GM18511 (cell line): ENCODE results near the gene YIF1A.
"Not testable (repeated sequence)": the region's sequence is repeated elsewhere in the genome, so short reads cannot be mapped to it uniquely, and the experiment has no call there.

Source experiments
- ATAC-seq: cut with Tn5 transposase; IDR thresholded peaks from one replicate; pipeline ENCODE4 v1.9.1; 2021; ENCODE audit warnings: mild to moderate bottlenecking, moderate library complexity; ENCODE audit not compliant: unreplicated experiment

Gene YIF1A

DNA sequence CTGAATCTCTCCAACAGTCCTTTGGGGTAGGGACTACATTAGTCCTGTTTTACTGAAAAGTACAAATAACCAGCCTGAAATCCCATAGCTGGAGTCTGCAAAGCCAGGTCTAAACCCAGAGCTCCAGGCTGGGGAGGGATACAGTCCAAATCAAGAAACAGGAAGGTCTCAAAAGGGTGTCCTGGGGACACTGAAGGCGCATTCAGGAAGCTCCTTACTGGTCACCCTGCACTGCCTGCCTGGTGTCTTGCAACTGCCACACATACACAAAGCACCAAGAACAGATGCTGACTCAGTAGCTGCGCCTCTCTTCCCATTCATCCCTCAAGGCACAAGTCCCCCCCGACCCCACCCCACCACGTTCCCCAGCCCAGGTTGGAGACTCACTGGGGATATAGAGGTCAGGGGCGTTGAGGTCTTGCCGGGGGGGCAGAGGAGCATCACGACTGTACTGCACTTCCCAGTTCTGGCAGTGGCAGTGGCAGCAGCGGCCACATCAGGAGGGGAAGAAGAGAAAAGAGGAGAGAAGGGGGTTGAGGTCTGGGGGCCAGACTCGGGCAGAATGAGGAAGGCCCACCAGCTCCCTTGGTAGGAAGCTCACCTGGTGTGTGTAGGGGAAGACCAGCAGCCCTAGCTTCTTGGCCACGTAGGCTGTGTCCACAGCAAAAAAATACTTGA is 1.6 kb downstream of the YIF1A start:
- no peak for ATAC-seq

DNA sequence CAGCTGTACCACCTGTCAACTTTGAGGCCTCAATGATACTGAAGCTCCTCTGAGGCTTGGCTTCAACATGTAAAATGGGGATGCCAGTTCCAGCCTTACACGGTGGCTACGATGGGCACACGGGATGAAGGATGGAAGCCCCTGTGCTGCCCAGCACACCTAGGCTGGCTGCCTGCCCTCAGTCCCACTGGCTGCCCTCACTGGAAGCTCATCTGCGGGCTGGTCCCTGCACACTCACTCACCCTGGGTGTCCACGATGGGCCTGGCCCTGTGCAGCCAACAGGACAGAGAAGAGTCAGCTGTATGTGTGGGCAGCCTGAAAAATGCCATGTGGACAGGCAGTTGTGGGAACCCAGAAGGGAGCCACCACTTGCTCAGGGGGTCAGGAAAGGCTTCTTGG is 2.2 kb downstream of the YIF1A start:
- no peak for ATAC-seq

DNA sequence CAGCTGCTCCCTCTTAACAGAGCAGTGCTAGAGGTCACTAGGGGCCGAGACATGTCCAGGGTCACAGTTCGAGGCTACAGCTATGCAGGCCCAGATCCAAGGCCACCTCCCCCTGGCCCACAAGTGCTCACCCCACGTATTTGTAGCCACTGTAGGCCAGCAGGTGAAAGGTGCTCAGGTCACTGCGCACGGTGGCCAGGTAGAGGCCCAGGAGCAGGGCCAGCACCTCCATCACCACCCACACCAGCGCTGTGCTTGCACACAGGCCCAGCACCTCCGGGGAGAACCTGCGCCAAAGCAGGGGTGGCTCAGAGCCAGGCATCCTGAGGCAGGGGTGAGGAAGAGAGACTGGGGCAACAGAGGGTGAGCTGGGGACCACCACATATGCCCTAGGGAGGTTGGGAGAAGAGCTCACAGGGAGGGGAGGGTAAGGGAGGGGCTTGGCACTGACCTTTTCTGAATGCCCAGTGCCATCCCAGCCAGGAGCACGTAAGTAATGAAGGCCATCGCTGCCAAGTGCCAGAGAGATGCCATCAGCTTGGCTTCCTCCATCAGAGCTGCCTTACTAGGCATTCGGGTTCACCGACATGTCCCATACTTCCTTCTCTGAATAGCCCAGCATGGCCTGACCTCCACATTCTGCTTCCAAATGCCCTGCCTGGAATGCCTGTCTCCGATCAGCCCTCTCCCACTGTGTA is 3.5 kb downstream of the YIF1A start:
- ATAC-seq, result no peak

DNA sequence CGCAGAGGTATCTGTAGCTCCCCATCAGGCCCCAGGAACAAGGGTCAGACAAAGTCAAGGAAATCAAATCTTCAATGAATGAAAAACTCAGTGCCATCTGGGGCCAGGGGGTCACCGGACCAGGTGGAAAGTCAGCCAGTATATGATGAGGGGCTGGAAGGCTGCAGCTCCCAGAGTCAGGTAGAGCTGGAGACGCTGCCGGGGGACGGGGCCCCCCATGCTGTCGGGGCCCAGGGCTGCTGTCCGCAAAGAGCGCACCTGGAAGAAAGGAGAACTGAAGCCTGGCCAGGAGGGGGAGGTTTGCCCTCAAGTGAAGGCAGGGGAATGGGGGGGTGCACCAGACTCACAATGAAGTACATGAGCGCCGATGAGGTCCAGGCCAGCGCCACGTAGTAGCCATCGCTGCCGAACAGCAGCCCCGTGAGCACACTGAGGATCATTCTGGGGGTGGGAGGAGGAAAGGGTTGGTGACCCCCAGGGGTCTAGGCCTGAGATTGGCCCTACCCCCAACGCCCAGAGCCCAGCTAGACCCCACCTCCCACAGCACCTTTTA is 4.3 kb downstream of the YIF1A start:
- ATAC-seq, result no peak

DNA sequence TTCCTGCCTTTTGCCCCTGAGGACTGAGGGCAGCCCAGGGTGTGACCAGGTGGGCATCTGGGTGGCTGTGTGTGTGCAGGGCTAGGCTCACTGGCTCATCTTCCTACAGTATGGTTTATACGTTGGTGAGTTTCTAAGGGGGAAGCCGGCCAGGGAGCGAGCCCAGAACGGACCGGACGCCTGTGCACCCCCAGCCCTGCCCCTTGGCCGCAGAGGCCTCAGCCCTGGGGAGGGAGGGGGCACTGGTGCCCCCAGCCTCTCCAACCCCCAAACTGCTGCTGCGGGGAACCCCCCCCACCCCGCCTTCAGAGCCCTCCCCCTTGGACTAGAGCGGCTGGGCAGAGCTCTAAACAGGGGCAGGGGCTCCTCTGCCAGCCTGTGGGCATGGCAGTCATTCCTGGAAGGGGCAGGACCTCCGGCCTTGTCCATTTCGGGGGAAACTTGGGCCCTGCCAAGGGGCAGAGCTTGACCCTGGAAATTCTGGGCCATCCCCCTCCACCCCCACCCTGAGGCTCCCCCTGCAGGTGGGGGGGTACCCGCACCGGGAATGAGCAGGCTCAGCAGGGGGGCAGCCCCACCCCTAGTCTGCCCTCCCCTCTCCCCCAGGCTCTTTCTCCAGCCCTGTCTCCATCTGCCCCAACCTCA is 5.4 kb downstream of the YIF1A start:
- ATAC-seq, result no peak

DNA sequence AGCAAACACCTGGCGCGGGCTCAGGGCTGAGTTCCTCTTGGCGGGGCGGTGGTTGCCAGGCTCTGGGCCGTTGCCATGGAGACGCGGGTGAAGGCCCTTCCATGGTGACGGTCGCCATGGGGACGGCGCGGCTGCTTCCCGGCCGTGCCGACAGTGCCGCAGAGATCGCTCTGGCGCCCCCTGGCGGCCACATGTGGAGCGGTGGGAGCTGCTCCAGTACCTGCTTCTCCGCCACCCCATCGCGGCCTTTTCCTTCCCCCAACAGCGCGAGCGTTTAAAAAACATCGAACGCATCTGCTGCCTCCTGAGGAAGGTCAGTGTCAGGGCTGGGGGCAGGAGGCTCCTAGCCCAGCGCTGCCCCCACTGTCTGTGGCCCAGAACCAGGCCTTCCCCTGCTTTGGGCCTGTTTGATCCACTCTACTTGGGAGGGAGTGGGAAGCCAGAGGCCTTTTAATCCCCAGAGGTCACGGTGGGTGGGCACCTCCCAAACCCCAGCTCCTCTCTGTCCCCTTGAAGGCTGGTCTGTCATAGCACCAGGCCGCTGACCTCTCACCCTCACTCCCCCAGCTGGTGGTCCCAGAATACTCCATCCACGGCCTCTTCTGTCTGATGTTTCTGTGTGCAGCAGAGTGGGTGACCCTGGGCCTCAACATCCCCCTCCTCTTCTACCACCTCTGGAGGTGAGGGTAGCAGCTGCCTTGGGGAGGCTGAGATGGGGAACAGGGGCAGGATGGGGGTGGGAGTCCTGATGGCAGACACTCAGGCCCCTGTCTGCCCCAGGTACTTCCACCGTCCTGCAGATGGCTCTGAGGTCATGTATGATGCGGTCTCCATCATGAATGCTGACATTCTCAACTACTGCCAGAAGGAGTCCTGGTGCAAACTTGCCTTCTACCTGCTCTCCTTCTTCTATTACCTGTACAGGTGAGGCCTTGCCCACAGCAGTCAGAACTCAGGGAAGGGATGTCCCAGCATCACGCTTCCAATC is 6.2 kb downstream of the YIF1A start:
- ATAC-seq, result peak; percentile 83

DNA sequence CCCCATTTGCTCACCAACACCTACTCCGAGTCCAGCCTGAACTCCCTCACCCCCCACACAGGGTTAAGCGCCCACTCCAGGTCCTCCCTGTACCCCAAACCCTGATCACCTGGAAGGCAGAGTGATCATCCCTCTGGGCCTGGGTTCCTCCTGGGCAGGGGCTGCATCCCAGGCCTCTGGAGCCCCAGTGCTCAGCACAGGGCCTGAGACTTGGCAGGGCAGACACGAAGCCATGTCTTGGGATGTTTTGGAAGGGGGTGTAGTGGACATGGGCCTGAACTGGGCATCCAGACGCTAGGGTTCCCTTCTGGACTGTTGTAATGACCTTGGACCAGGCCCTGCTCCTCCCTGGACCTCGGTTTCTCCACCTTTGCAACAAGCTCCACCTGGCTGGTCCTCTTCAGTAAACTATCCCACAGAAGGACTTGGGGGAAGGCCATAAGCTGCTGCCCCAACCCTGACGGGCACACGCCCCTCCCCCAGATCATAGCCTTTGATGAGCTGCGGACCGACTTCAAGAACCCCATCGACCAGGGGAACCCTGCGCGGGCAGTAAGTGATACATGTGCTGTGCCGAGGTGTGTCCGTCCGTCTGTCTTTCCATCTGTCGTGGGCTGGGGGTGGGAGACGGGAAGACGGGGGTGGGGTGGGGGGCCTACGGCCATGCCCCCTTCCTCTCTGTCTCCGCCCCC is 7.0 kb downstream of the YIF1A start:
- peak; percentile 21 for ATAC-seq

DNA sequence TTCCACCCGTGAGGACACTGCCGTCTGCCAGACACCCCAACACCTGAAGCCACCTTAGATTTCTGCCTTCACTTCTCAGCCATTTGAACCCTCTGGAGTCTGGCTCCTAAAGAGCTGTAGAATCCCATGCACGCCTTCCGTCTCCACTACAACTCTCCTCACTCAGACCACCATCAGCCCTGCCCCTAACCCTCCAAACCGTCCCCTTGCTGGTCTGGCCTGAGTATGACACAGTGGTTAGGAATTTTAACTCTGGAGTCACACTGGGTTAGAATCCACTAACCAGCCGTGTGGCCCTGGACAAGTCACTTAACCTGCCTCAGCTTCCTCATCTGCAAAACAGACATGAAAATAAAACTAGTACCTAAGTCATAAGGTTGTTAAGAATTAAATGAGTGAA is 7.9 kb downstream of the YIF1A start:
- no peak for ATAC-seq

DNA sequence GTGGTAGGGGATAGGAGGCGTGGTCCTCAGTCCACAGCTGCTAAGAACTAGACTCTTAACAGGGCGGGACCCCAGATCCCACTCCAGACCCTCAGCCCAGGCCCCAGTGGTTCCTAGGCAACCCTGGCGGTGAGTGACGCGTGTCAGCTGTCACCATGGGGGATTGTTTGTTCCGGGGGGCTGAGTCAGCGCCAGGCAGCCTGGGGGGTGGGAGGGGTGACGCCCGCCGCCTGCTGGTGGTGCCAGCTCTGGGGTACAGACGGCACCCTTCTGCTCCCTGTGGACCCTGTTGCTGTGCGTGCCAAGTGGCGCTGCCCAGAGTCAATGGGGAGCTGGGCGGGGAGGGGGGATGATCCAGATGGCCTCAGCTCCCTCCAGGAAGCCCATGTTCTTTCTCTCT is 8.5 kb downstream of the YIF1A start:
- no peak for ATAC-seq

DNA sequence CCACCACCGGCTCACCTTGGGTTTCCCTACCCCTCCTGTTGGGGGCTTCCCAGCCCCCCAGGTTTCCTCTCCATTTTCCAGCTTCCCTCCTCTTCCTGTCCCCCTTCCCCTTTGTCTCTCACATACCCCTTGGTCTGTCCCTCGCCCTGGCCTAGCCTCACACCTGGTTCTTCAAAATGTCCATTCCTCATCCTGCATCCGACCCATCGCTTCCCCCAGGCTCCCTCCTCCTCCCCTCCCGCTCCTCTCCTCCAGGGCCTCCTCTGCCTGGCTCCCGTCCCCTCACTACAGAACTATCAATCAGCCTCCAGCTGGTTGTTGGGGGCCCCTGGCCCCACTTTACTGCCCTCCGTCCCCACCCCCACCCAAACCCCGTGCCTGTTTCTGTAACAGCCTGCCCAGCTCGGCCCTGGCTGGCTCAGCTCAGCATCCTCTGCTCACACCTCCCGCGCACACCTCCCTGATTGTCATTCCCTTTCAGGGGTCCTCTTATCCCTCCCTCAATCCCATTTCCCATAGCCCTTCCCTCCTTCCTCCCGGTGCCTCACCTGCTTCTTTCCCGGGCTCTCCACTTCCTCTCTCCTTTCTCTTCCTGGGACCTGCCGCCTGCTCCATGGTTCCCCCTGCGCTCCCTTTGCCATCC is 9.7 kb downstream of the YIF1A start:
- ATAC-seq, result no peak

DNA sequence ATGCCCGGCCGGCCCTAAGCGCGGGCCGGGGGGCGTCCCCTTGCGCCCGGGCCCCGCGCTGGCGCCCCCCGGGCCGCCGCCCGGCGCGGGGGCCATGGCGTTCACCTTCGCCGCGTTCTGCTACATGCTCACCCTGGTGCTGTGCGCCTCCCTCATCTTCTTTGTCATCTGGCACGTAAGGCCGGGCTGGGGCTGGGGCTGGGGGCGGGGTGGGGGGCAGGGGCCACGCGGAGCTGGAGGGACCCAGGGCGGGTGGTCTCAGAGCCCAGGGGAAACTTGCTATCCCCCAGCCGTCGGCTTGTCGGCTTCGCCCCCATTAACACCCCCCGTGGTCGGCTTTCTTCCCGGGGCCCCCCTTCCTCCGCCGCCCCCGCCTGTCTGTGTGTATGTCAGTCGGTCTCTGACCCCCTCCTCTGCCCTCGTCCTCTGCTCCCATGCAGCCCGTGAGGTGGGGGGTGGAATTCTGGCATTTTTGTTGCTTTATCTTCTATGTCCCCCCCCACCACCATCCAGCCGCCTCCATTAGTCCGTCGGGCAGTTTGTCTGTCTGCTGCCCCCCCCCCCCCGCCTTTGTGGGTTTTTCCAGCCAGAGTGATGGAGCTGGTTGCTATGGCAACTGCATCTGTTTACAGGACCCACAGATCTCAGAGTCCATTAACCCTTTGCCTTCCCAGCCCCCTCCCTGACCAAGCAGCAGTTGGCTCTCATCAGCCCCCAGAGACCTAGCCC is 10.4 kb downstream of the YIF1A start:
- no peak for ATAC-seq

DNA sequence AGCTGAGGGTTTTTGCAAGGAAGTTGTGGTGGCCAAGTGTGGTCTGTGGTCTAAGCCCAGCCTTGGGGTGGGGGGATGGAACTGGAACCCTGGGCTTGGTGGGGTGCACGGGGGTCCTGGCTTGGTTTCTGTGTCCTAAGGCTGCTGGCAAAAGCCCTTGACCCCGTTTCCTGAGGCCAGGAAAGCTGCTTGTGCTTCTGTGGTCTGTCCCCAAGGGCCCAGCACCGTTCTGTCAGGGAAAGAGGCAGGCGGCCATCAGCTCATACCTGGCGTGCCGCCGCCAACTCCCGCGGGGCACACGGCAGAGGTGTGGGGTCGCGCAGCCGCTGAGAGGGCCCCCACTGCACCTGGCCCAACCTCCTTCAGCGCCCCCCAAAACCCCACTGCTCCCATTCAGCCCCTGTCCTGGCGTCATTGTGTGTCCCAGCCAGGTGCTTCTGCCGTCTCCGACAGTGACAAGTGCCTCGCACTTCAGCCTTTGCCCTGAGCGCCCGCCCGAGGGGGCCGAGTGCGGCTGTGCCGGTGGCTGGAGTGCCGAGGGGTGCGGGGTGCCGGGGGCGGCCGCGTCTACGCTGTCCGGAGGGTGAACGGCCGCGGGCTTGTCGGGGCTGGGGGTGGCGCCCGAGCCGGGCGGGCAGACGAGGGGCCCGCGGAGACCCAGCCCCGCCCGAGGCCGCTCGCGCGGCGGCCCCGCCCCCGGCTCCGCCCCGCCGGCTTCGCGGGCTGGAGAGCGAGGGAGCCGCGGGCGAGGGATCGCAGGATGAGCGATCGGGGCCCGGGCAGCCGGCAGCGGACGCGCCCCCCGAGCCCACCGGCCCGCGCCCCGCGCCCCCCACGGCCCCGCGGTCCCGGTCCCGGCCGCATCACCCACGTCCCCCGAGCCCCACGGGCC is 11.2 kb downstream of the YIF1A start, which contains the start of gene CNIH2:
Gene CNIH2 (plus strand): TSS at position 705 of the 892 bp plus-strand sequence. CDS start 282 bp downstream, outside the sequence.
- ATAC-seq, result no peak

DNA sequence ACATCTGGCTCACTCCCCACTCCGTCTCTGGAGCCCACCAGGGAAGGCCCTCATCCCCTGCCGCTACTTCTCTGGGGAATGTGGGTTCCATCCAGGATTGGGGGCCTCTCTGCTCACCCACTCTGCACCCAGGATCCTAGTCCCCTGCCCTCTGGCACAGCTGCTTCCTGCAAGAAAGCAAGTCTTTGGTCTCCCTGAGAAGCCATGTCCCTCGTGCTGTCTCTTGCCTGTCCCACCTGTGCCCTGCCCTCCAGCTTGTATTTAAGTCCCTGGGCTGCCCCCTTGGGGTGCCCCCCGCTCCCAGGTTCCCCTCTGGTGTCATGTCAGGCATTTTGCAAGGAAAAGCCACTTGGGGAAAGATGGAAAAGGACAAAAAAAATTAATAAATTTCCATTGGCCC is 11.9 kb downstream of the YIF1A start:
- not testable (repeated sequence) for ATAC-seq

DNA sequence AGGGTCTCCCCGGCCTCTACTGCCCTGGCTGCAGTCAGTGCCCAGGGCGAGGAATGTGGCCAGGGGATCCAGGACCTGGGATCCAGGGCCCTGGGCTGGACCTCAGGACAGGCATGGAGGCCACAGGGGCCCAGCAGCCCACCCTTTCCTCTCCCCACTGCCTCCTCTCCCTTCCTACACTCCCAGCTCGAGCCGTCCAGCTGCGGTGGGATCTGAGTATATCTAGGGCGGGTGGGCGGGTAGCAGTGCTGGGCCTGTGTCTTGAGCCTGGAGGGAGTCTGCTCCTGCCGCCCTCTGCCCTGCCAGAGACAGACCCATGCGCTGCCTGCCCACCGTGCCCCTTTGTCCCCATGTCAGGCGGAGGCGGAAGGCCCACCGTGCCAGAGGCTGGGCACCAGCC is 12.3 kb downstream of the YIF1A start:
- not testable (repeated sequence) for ATAC-seq

DNA sequence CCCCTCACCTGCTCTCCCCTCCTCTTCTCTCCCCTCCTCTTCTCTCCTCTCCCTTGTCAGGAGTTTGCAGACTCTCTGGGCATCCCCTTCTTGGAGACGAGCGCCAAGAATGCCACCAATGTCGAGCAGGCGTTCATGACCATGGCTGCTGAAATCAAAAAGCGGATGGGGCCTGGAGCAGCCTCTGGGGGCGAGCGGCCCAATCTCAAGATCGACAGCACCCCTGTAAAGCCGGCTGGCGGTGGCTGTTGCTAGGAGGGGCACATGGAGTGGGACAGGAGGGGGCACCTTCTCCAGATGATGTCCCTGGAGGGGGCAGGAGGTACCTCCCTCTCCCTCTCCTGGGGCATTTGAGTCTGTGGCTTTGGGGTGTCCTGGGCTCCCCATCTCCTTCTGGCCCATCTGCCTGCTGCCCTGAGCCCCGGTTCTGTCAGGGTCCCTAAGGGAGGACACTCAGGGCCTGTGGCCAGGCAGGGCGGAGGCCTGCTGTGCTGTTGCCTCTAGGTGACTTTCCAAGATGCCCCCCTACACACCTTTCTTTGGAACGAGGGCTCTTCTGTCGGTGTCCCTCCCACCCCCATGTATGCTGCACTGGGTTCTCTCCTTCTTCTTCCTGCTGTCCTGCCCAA is 12.8 kb downstream of the YIF1A start:
- no peak for ATAC-seq

DNA sequence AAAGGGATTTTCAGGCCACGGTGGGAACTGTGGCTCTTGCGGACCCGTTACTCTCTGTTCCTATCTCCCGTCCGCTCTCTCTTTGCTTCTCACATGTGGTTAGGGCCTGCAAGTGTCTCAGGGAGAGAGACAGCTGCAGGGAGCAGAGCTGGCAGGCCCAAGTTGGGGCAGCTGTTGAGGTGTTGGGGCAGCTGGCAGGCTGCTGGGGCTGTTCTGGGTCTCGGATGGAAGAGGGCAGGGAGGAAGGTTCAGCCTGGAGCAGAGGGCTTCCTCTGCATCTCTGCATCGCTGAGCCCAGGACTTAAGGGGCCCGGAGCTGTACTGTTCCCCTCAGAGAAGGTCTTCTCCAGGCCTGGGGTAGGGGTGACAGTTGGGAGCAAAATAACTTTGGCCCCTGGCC is 13.5 kb downstream of the YIF1A start:
- ATAC-seq, result no peak

DNA sequence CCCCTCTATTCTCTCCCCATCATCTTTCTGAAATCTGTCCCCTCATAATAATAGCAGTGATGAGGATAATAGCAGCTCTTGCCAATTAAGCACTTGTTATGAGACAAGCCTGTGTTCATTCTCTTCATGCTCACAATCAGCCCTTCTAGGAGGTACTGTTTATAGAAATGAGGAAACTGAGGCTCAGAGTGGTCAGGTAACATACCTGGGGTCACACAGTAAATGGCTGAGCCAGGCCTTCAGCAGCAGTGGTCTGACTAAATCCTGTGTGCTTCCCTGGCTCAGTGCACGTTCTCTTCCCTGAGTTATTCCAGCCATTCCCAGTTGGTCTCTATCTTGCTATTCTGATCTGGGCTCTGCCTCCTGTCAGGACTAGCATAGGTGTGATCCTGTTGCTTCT is 14.7 kb downstream of the YIF1A start:
- no peak for ATAC-seq
